Measurements from ENCODE around the gene ZIC4. TPM values are rescaled to one million over a fixed set of nuclear protein-coding genes. Genes with fewer than 3 reads are reported as not detected.

ZIC4 gene
- polyA plus RNA-seq, 1 of the 3 experiments (the other 2 are of a cell fraction): 1.3 TPM

DNA sequence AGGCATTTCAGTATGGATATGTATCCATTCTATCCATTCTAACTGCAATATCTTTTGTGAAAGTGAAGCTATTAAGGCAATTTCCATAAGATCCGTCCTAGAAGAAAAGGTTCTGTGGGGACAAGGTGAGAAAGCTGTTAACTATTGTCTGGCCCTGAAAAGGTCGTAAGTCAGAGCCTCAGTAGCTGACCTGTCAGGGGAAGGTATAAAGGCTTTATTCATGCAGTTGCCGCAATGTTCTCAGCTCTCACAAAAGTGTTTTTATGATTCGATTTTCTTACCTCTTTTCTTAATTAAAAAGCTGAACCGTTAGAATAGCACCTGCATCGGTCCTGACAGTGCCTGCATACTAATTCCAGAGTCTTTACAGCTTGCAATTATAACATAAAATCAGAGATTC is 24.7 kb downstream of the ZIC4 start:
- CTCF ChIA-PET: interaction anchor here (1.4 kb wide), 1 partner anchor 20 kb away, joined by 3 read pairs; no protein-coding TSS in a partner anchor
- H2AFZ ChIP-seq (ENCODE audit: low read depth): no peak overlapping the region
- no peaks in the 10 kb centered on the region for H3K36me3 ChIP-seq (replicated peaks in 1 of 2; ENCODE audit: control insufficient read depth in 1 of 2, insufficient read depth in 2 of 2, low read length in 1 of 2)
- H3K4me2 ChIP-seq: no peak overlapping the region
- H3F3A ChIP-seq (replicated peaks; ENCODE audit: insufficient read depth): no peaks in the 10 kb centered on the region
- H3K9ac ChIP-seq: no peak overlapping the region
- H3K27me3 ChIP-seq (ENCODE audit: insufficient read depth): peaks cover 32% of the 10 kb centered on the region
- H3K9me2 ChIP-seq: no peaks in the 10 kb centered on the region
- POLR2A ChIA-PET: no interaction called here
- no peaks in the 10 kb centered on the region for H4K20me1 ChIP-seq (ENCODE audit: insufficient read depth)
- no peaks in the 10 kb centered on the region for H3K79me2 ChIP-seq (ENCODE audit: insufficient read depth)
- no peak overlapping the region for H3K4me3 ChIP-seq (ENCODE audit: low read depth in 2 of 2, low read length in 1 of 2)
- 49% methylated on average over 6 of the region's 6 CpGs for WGBS (ENCODE audit: low lambda C conversion rate)
- DNase-seq: no peak
- TF ChIP-seq TAF1 (IDR thresholded peaks at IDR 0.05; ENCODE audit: borderline replicate concordance, low read depth, low read length) (no peak), POLR2AphosphoS5 (IDR thresholded peaks at IDR 0.05; ENCODE audit: low read depth, low read length) (no peak), EZH2phosphoT487 (IDR thresholded peaks at IDR 0.05; ENCODE audit: borderline replicate concordance, low read depth) (no peak), RCOR1 (IDR thresholded peaks at IDR 0.05; ENCODE audit: low read length) (no peak)
- TF ChIP-seq, protein P1, sequence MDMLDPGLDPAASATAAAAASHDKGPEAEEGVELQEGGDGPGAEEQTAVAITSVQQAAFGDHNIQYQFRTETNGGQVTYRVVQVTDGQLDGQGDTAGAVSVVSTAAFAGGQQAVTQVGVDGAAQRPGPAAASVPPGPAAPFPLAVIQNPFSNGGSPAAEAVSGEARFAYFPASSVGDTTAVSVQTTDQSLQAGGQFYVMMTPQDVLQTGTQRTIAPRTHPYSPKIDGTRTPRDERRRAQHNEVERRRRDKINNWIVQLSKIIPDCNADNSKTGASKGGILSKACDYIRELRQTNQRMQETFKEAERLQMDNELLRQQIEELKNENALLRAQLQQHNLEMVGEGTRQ (IDR thresholded peaks at IDR 0.05; ENCODE audit: borderline replicate concordance, low read depth, low read length): no peak
- TF ChIP-seq, protein P2, sequence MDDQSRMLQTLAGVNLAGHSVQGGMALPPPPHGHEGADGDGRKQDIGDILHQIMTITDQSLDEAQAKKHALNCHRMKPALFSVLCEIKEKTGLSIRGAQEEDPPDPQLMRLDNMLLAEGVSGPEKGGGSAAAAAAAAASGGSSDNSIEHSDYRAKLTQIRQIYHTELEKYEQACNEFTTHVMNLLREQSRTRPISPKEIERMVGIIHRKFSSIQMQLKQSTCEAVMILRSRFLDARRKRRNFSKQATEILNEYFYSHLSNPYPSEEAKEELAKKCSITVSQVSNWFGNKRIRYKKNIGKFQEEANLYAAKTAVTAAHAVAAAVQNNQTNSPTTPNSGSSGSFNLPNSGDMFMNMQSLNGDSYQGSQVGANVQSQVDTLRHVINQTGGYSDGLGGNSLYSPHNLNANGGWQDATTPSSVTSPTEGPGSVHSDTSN (IDR thresholded peaks at IDR 0.05): no peak
- H3K4me1 ChIP-seq (ENCODE audit: control insufficient read depth in 1 of 2, insufficient read depth in 2 of 2, low read depth in 1 of 2, low read length in 1 of 2): no peaks in the 10 kb centered on the region
- no peak overlapping the region for H3K27ac ChIP-seq (ENCODE audit: low read depth in 2 of 2, low read length in 1 of 2)
- no peaks in the 10 kb centered on the region for H3K9me3 ChIP-seq

DNA sequence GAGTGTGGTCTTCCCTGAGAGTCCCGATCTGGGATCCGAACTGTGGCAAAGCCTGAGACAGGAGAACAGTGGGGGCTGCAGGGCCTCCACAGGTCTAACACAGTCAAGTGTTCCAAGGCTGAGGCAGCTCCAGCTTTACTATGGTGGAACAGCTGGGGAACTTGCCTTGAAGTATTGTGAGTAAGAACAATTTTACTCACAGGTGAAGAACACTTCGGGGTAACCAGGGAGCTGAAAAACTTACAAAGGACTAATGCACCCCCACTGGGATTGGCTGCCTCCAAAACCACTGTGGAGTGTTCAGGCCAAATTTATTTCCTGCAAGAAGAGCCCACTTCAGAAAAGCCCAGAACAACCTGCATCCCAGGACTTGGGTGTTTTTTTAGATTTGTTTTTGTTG is 25.4 kb downstream of the ZIC4 start:
- POLR2A ChIA-PET: no interaction called here
- 69% methylated on average over 2 of the region's 3 CpGs for WGBS (ENCODE audit: low lambda C conversion rate)
- H3F3A ChIP-seq (replicated peaks; ENCODE audit: insufficient read depth): no peaks in the 10 kb centered on the region
- no peak overlapping the region for H3K9ac ChIP-seq
- H3K79me2 ChIP-seq (ENCODE audit: insufficient read depth): no peaks in the 10 kb centered on the region
- H2AFZ ChIP-seq (ENCODE audit: low read depth): no peak overlapping the region
- CTCF ChIA-PET: interaction anchor here (1.4 kb wide), 1 partner anchor 19 kb away, joined by 3 read pairs; no protein-coding TSS in a partner anchor
- no peaks in the 10 kb centered on the region for H3K36me3 ChIP-seq (replicated peaks in 1 of 2; ENCODE audit: control insufficient read depth in 1 of 2, insufficient read depth in 2 of 2, low read length in 1 of 2)
- H4K20me1 ChIP-seq (ENCODE audit: insufficient read depth): no peaks in the 10 kb centered on the region
- H3K9me3 ChIP-seq: no peaks in the 10 kb centered on the region
- no peak overlapping the region for H3K4me3 ChIP-seq (ENCODE audit: low read depth in 2 of 2, low read length in 1 of 2)
- no peak overlapping the region for H3K4me2 ChIP-seq
- H3K27ac ChIP-seq (ENCODE audit: low read depth in 2 of 2, low read length in 1 of 2): no peak overlapping the region
- DNase-seq: no peak
- TF ChIP-seq RFX5 (IDR thresholded peaks at IDR 0.05; ENCODE audit: low read length): no peak
- no peak for TF ChIP-seq YY1 (IDR thresholded peaks at IDR 0.05; ENCODE audit: low read depth)
- no peak for TF ChIP-seq FOXJ3 (CRISPR knock-in tag; IDR thresholded peaks at IDR 0.05)
- TF ChIP-seq, protein P3, sequence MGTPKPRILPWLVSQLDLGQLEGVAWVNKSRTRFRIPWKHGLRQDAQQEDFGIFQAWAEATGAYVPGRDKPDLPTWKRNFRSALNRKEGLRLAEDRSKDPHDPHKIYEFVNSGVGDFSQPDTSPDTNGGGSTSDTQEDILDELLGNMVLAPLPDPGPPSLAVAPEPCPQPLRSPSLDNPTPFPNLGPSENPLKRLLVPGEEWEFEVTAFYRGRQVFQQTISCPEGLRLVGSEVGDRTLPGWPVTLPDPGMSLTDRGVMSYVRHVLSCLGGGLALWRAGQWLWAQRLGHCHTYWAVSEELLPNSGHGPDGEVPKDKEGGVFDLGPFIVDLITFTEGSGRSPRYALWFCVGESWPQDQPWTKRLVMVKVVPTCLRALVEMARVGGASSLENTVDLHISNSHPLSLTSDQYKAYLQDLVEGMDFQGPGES (IDR thresholded peaks at IDR 0.05; ENCODE audit: low read depth, low read length): no peak
- TF ChIP-seq TCF12 (IDR thresholded peaks at IDR 0.05): no peak
- TF ChIP-seq EZH2phosphoT487 (IDR thresholded peaks at IDR 0.05; ENCODE audit: borderline replicate concordance, low read depth): no peak
- TF ChIP-seq RAD21 (IDR thresholded peaks at IDR 0.05; ENCODE audit: low read length): no peak
- TF ChIP-seq TEAD4 (IDR thresholded peaks at IDR 0.05; ENCODE audit: borderline replicate concordance, insufficient read depth): no peak
- TF ChIP-seq, protein P4, sequence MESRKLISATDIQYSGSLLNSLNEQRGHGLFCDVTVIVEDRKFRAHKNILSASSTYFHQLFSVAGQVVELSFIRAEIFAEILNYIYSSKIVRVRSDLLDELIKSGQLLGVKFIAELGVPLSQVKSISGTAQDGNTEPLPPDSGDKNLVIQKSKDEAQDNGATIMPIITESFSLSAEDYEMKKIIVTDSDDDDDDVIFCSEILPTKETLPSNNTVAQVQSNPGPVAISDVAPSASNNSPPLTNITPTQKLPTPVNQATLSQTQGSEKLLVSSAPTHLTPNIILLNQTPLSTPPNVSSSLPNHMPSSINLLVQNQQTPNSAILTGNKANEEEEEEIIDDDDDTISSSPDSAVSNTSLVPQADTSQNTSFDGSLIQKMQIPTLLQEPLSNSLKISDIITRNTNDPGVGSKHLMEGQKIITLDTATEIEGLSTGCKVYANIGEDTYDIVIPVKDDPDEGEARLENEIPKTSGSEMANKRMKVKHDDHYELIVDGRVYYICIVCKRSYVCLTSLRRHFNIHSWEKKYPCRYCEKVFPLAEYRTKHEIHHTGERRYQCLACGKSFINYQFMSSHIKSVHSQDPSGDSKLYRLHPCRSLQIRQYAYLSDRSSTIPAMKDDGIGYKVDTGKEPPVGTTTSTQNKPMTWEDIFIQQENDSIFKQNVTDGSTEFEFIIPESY (IDR thresholded peaks at IDR 0.05; ENCODE audit: borderline replicate concordance, low read depth): no peak
- no peak for TF ChIP-seq NRF1 (IDR thresholded peaks at IDR 0.05; ENCODE audit: low read depth, low read length)
- TF ChIP-seq, protein P2 (IDR thresholded peaks at IDR 0.05): no peak
- H3K4me1 ChIP-seq (ENCODE audit: control insufficient read depth in 1 of 2, insufficient read depth in 2 of 2, low read depth in 1 of 2, low read length in 1 of 2): no peaks in the 10 kb centered on the region
- peaks cover 32% of the 10 kb centered on the region for H3K27me3 ChIP-seq (ENCODE audit: insufficient read depth)
- H3K9me2 ChIP-seq: no peaks in the 10 kb centered on the region
